Measurements from ENCODE around the gene TMEM247. TPM values are rescaled to one million over a fixed set of nuclear protein-coding genes. Genes with fewer than 3 reads are reported as not detected.

Gene TMEM247
- not detected for total RNA-seq

DNA sequence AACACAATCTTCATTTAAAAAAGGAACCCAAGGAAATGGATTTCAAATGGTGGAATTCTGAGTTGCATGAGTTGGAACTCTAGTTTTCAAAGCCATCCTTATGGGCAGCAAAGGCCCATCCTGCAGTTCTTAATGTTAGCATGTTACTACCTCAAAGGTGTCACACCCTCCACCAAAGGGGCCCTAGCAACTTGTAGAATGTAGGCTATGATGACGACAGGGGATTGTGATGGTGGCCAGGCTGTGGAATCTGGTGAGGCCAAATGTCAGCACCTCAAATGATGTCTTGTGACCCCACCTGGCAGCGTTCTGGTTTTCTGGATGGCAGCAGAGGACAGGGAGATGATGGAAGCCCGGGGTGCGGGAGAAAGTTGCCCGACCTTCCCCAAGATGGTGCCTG, at the start of gene TMEM247:
Gene TMEM247 (plus strand): TSS at position 301 of the 400 bp plus-strand sequence.
- DNase-seq (ENCODE audit: low spot score) (no peak), ATAC-seq (no peak)

DNA sequence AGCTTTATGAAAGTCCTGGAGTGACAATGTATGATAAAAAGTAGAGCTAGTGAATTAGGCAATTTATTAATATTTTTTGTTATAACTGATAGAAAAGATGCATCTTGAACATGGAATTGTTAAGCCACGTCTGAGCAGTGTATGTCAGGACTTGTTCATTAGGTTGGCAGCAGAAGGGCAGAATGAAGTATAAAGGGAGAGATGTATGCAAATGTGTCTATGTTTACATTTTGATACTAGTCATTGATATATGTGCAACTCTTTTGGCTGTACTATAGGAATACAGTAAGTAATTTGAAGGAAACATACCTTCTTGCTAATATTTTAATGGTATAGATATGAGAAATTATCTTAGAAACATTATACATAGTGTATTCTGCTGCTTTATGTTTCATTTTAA, 49.0 kb upstream of the TMEM247 start:
- no peak for ATAC-seq
- no peak for DNase-seq (ENCODE audit: low spot score)

DNA sequence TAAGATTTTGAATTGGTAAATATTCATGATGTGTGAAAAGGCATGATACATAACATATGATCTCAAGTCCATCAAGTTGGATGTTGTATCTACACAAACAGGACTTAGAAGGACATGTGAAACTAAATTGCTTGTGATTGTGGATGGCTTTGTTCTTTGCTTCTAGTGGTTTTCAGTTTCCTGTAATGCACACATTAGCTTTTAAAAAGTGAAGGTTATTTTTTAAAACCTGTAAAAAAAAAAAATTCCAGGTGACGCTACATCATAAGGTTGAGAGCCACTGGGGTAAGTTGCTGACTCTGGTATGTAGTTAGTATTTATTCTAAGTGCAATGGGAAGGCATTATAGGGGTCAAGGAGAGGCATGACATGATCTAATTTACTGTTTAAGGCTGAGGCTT, 48.4 kb upstream of the TMEM247 start:
- DNase-seq (ENCODE audit: low spot score) (no peak), ATAC-seq (no peak)

DNA sequence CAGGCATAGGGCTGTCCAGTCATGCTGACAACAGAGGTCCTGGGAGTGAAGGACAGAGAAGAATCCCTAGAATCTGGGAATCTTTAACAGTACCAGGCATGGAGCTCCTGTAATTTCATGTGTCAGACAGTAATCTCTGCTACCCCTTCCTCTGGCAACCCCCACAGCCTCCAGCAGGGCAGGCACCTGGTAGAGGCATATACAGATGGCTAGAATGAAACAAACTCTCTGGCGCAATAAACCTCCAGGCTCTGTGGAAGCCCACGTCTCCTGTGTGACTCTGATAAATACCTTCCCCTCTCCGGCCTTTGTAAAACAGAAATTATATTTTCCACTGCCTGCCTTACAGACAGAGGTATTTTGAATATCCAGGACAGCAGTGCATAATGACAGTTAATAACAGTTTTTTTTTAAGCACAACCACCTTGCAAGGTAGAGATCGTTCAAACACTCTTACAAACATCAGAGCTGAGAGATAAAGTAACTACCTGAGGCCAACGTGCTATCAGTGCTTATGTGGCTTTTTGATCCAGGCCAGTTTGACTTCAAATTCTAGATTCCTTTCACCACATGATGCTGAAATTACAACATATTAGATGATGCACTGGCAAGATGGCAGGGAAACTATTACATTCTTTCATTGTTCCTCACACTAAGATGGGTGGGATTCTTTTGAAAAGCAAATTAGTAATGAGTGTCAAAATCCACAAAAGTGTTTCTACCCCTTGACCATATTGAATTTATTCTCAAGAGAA, 47.7 kb upstream of the TMEM247 start:
- ATAC-seq (no peak), DNase-seq (ENCODE audit: low spot score) (no peak)

DNA sequence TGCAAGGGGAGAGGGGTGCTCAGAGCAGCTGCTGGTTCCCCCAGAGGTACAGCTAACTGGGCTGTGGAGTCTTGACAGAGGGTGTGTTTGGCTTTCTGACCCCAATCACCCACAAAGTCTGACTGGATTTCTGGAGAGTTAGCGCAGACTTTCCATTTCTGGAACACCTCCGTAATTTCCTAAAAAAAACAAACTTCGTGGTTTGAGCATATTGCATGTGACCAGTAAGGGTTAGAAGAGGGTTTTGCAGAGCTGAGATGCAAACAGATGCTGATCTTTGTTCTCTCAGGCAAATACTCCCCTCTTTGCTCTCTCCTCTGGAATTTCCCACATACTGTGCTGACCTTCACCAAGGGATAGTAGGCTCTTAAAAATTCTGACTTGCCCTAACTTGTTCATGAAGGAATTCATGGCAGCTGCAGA, 44.5 kb upstream of the TMEM247 start:
- no peak for ATAC-seq
- no peak for DNase-seq (ENCODE audit: low spot score)

DNA sequence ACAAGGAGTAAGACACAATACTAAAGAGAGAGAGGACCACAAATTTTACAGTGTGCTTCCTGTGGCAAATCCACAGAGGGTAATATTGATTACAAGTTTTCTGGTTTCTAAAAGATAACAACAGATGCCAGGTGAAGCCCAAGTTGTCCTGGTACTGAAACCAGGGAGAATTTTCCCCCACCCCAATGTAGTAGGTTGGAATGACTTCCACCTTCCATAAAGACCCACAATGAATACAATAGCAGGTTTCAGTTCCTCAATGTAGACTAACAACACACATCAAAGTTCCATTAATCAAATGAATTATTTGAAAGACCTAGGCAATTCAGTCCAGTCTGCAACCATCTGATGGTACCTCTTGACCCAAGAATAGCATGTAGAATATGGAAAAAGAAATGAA, 44.0 kb upstream of the TMEM247 start:
- ATAC-seq, result no peak
- no peak for DNase-seq (ENCODE audit: low spot score)

DNA sequence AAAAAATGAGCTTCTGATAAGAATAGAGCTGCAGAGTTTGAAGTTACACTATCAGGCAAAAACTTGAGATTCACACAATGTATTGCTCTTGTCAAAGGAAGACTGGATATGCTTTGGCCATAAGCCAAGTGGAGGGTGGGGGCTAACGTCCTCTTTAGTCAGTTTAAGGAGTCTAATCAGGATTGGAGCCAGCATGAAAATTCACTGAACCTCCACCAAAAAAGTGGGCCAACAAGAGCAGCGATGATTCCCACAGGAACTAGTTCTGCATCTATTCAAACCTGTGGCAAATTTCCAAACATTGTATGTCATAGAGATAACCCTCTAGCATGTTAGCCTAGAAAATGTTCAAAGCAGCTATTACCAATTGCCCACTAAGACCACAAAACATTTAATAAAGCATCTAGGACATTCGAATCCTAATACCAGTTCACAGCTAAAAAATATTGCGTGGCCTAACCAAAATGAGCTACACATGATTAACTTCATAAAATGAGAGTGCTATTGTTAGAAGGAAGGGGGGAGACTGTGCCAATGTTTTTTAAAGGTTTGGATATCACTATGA, 43.5 kb upstream of the TMEM247 start:
- ATAC-seq (no peak), DNase-seq (ENCODE audit: low spot score) (no peak)

DNA sequence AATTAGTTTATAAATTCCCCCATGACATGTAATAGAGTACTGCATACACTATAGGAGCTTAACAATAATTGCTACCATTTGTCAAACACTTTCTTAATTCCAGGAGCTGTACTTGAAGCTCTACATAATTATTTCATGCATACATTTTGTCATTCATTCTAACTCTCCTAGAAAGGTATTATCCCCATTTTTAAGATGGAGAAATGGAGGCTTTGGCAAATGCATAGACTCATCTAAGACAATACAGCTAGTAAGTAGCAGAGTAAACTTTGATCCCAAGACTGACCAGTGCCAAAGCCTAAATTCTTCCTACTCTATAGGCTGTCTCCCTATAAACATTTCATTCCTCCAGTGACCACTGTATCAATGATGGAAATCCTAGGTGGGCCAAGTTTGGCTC, 42.6 kb upstream of the TMEM247 start:
- ATAC-seq, result no peak
- DNase-seq (ENCODE audit: low spot score), result no peak

DNA sequence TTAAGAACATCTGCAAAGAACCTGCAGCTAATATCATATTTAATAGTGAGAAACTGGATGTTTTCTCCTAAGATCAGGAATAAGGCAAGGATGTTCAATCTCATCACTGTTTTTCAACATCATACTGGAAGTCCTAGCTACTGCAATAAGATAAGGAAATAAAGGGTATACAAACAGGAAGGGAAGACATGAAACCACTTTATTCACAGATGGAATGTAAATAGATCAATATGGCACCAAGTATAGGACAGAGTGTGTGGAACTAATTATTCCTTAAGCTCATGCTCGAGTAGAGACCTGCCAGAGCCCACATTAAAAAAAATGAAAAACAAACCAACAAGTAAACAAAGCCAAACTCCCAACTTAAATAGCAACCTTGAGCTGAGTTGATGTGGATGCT, 41.3 kb upstream of the TMEM247 start:
- DNase-seq (ENCODE audit: low spot score) (no peak), ATAC-seq (no peak)

DNA sequence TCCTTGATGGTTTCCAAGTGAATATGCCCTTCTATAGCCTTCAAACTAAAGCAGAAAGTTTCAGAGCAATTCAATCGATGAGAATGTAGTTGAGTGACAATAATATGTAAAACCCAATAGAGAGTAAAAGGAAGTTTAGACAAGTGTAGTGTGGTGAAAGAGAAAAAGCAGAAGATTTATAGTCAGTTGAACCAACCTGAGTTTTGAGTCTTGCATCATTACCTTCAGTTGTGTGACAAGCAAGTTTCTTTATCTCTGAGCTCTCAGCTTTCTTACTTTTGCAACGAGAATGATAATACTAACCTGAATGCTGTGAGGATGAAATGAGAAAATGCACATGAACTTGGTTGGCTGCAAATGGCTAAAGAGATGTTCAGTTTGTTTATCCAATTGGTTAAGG, 40.6 kb upstream of the TMEM247 start:
- no peak for DNase-seq (ENCODE audit: low spot score)
- ATAC-seq, result no peak

DNA sequence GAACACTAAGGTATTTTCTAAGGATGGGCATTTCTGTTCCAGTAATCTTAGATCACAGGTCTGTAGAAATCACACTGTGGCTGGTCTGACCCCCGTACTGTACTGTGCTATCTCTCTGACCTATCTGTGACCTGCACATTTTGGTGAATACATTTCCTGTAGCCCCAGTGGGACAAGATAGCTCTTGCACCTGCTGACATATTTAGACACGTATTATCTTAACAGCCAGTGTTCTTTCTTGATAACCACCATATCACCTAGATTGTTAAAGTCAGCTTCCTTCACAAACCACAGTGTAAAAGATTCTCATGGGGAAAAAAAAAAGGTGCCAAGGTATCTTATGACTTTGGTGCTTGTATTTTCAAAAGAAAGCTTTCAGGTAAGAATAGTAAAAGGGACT, 39.8 kb upstream of the TMEM247 start:
- DNase-seq (ENCODE audit: low spot score), result no peak
- ATAC-seq, result no peak

DNA sequence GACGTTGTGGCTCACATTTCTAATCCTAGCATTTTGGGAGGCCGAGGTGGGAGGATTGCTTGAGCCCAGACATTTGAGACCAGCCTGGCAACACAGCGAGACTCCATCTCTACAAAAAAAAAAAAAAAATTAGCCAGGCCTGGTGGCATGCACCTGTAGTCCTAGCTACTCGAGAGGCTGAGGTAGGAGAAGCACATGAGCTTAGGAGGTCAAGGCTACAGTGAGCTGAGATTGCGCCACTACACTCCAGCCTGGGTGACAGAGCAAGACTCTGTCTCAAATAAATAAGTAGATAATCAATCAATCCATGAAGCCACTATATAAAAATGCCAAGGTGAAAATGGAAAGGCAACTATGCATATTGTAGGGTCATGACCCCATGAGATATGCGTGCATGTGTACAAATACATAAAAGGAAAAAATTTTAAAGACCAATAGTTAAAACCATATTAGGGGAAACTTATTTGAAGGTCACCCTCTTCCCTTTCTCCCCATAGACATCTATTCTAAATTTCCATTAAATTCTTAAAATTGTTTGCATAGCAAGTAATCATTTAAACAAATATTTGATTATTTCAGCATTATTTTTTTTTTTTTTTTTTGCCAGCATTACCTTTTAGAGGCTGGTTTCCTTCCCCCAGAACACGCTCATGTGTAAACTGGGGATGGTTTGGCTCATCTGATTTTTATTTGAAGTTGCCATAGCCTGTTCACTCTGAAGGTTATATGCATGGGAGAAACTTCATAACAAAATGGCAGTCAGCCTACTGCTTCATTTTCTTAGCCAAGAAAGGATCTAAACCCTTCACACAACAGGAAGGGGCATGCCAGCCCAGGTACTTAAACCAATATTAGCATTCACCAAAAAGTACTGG, 37.3 kb upstream of the TMEM247 start:
- DNase-seq (ENCODE audit: low spot score) (no peak), ATAC-seq (no peak)

DNA sequence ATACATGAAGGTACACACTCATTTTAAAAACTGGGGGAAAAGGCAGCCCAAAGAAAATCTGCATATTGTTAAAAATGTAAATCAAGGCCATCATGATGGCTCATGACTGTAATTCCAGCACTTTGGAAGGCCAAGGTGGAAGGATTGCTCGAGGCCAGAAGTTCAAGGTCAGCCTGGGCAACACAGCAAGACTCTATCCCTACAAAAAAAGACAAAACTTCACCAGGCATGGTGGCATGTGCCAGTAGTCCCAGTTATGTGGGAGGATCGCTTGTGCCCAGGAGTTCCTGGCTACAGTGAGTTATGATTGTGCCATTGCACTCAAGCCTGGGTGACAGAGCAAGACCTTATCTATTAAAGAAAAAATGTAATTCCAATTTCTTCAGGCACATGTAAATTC, 34.6 kb upstream of the TMEM247 start:
- ATAC-seq, result no peak
- DNase-seq (ENCODE audit: low spot score), result no peak

DNA sequence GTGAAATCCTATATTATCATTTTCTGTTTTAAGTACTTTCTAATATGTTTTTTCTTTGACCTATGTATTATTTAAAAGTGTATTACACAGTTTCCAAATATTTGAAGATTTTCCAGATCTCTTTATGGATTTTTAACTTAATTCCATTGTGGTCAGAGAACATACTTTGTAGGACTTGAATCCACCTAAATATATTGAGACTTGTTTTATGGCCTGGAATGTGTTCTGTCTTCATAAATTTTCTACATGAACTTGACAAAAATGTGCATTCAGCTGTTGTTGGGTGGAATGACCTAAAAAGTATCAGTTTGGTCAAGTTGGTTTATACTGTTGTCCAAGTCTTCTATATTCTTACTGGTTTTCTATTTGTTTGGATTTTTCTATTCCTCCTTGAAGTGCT, 33.8 kb upstream of the TMEM247 start:
- ATAC-seq (no peak), DNase-seq (ENCODE audit: low spot score) (no peak)

DNA sequence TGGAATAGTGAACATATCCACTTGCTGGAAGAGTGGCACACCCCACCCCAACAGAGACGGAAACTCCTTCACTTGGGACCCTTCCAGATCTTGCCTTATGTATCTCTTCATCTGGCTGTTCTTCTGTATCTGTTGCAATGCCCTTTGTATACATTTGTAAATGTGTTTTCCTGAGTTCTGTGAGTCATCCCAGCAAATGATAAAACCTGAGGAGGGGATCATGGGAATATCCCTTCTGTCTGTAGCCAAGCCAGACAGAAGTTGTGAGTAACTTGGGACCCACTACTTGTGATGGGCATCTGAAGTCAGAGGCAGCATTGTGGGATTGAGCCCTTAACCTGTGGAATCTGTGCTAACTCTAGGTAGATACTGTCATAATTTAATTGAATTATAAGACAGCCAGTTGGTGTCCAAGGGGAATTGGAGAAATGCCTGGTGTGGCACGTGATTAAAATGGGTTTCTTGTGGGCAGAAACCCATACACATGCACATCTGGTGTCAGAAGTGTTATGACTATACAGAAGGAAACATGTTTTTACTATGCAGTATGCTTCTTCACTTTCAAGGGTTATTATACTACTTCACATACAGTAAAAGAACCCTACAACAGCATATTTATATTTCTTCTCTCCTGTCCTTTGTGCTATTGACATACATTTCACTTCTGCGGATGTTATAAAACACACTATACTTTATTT, 32.3 kb upstream of the TMEM247 start:
- DNase-seq (ENCODE audit: low spot score), result no peak

DNA sequence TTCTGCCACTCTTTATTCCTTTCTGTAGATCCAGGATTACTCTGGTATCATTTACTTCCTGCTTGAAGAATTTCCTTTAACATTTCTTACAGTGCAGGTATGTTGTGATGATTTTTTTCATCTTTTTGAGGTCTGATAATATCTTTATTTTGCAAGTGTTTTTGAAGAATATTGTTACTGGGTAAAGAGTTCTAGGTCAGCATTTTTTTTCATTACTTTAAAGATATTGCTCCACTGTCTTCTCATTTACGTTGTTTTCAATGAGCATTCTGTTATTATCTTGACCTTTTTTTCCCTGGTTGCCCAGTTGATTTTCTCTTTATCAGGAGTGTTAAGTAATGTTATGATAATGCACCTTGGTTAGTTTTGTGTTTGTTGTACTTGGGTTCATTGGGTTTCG, 31.7 kb upstream of the TMEM247 start:
- DNase-seq (ENCODE audit: low spot score) (no peak), ATAC-seq (no peak)

More for the DNA sequence above, 32.3 kb upstream of the TMEM247 start:
- no peak for ATAC-seq

DNA sequence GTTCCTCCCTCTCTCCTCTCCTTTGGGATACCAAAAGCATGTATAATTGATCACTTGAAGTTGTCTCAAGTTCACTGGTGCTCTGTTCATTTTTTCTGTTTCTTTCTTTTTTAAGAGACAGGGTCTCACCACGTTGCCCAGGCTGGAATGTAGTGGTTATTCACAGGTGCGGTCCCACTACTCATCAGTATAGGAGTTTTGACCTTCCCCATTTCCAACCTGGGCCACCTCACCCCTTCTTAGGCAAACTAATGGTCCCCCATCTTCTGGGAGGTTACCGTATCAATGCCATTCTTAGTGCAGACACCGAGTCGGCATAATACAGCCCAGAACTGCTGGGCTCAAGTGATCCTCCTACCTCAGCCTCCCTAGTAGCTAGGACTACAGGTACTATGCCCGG, 31.3 kb upstream of the TMEM247 start:
- ATAC-seq, result no peak
- DNase-seq (ENCODE audit: low spot score), result no peak

DNA sequence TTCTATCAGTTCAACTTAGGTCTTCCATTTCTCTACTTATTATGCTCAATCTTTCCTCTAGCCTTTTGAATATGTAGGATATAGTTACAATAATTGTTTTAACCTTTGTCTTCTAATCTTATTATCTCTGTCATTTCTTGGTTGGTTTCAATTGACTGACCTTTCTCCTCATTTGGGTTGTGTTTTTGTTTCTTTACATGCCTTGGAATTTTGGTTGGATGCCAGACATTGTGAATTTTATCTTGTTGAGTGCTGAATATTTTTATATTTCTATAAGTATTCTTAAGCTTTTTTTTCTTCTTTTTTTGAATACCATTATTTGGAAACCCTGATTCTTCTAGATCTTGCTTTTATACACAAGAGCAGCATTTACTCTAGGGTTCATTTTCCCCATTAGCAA, 30.7 kb upstream of the TMEM247 start:
- ATAC-seq, result no peak

DNA sequence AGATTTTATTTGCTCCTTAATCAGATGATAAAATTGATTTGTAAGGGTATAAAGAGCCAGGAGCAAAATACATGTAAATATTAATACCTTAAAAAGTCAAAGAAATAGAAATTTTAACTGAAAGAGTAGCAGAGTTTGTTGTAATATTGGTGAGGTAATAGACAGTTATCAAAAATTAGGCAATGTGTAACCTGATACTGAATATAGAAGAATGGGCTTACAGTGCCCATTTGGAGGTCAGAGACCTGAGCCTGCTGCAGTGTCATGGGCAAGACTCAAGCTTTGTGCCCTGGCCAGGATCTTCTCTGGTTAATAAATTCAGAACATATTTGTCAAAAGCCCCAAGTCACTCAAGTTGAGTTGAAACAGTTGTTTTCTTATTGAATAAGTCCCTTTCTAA, 29.7 kb upstream of the TMEM247 start:
- ATAC-seq (peak; percentile 63), DNase-seq (ENCODE audit: low spot score) (no peak)

More for the DNA sequence above, 30.7 kb upstream of the TMEM247 start:
- no peak for DNase-seq (ENCODE audit: low spot score)

DNA sequence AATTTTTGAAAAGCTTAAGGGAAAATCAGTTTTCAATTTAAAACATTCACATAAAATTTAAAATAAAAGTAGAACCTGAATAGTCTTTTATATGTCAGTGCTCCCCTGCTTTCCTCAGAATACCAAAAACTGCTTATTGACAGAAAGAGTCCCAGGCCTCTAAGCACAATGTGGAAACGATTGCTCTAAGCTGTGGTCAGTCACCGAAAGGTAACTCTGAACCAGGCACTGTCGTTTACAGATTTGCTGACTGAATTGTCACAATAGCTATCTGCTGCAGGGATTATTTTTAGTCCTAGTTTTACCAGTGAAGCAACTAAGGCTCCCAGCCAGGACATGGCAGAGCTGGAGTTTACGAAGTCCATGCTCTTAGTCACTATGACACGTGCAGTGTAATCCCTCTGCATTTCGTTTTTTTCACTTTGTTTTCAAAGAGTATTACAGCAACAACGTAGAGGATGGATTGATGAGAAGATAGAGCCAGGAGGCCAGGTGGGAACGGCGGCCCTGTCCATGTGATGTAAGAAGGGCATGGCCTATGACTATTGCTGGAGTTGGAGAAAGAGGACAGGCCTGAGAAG, 28.1 kb upstream of the TMEM247 start:
- peak; percentile 91 for ATAC-seq
- peak; percentile 54 for DNase-seq (ENCODE audit: low spot score)

DNA sequence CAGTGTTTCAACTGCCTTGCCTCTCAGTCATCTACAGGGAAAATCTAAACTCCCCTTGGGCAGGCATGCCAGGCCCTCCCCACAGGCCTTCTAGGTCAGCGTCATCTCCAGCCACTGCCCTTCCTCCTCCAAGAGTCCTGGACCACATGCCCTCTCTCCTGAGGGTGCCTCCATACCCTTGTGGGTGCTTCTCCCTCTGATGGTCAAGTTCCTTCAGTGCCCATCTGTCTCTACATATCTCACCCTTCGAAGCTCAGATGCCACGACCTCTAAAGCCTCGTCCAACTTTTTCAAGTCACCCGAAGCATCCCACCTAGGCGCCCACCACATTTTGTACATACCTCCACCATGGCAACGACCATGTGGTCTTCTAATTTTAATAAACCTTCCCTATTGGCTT, 22.6 kb upstream of the TMEM247 start:
- DNase-seq (ENCODE audit: low spot score) (no peak), ATAC-seq (no peak)
